ENCODE results near the gene C9orf72.

DNA sequence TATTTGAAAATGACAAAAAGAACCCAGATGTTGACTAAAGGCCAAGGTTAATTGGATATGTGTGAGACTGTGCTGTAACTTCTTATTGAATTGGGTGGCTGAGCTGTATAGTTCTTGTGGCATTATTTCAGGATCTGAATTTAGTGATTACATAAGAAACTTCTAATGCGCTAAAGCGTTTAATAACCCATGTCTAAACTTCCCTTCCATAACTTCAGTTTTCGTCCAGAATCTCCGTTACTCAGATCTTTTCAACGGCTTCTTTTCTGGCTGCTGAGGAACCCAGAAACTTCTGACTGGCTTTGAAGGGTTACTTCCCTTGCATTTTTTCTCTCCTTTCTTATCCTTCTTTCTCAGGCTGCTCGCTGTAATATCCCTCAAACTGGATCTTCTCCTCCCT lies 28.1 kb upstream of the C9orf72 start:
- TF ChIP-seq POLR2A (IDR thresholded peaks at IDR 0.05; ENCODE audit: low read depth, low read length) (no peak), TAF1 (IDR thresholded peaks at IDR 0.05; ENCODE audit: borderline replicate concordance, low read depth, low read length) (no peak), POLR2AphosphoS5 (IDR thresholded peaks at IDR 0.05; ENCODE audit: low read depth, low read length) (no peak)

Measured in GM12892 (cell line).